HUES6 (cell line): ENCODE measurements around the gene NINJ2.

Experiments used
- H3K27ac ChIP-seq: 2 replicates; pipeline ENCODE4 v1.7.0; 2013; ENCODE audit warnings: low read depth, mild to moderate bottlenecking, low read length, inconsistent platforms
- H3K27me3 ChIP-seq: 2 replicates; pipeline ENCODE4 v1.6.1; 2013; ENCODE audit warnings: low read length; ENCODE audit not compliant: control insufficient read depth, insufficient read depth
- H3K36me3 ChIP-seq: 2 replicates; pipeline ENCODE4 v1.6.1; 2013; ENCODE audit warnings: low read length; ENCODE audit not compliant: control insufficient read depth, insufficient read depth
- H3K4me1 ChIP-seq: 2 replicates; pipeline ENCODE4 v1.6.1; 2013; ENCODE audit warnings: low read length; ENCODE audit not compliant: control insufficient read depth, insufficient read depth
- H3K4me3 ChIP-seq: 2 replicates; pipeline ENCODE4 v1.5.1; 2013; ENCODE audit warnings: low read depth, low read length
- H3K9ac ChIP-seq: one replicate; pipeline ENCODE4 v1.6.1; 2013; ENCODE audit warnings: mild to moderate bottlenecking, low read length
- H3K9me3 ChIP-seq: 2 replicates; pipeline ENCODE4 v1.6.1; 2013; ENCODE audit warnings: low read depth, low read length; ENCODE audit not compliant: control insufficient read depth, insufficient read depth

Gene NINJ2

DNA sequence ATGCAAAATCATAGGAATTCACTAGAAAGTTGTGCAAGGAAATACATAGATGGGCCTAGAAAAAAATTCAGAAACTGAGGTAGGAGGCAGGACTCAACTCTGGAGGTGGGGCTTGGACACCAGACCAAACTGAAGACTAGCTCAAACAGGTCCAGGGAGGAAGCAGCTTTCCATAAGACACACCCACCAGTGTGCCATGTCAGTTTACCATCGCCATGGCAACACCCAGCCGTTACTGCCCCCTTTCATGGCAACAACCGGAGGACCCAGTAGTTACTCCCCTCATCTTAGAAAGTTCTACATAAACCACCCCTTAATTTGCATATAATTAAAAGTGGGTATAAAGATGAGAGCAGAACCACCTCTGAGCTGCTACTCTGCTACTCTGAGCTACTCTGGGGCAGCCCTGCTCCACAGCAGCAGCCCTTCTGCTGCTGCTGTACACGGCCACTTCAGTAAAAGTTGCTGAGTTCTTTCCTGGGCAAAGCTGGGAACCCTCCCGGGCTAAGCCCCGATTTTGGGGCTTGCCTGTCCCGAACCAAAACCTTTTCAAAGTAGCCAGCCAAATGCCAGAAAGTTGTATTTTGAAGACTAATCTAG, 30.8 kb upstream of the NINJ2 start:
- H3K27me3 ChIP-seq = no peaks in the 10 kb centered on the region
- no peak overlapping the region for H3K27ac ChIP-seq
- no peak overlapping the region for H3K9ac ChIP-seq
- no peaks in the 10 kb centered on the region for H3K36me3 ChIP-seq
- peaks cover 27% of the 10 kb centered on the region for H3K9me3 ChIP-seq
- H3K4me3 ChIP-seq = no peak overlapping the region
- H3K4me1 ChIP-seq = peaks cover 7% of the 10 kb centered on the region; the same call in 1 of the 2 replicates

DNA sequence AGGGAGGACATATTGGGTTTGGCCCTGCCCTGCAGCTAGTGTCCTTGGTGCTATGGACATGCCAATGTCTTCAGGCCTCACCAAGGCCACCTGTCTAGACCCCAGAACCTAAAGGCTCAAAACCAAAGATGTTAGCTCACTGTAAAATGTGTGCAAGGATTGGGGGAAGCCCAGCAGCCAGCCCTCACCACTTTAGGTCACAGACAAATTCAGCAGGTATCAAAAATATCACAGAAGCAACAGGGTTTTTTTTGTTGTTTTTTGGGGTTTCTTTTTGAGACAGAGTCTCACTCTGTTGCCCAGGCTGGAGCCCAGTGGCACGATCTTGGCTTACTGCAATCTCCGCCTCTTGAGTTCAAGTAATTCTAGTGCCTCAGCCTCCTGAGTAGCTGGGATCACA, 29.0 kb upstream of the NINJ2 start:
- H3K27me3 ChIP-seq = no peaks in the 10 kb centered on the region
- H3K9me3 ChIP-seq = peaks cover 14% of the 10 kb centered on the region
- H3K9ac ChIP-seq = no peak overlapping the region
- H3K27ac ChIP-seq = no peak overlapping the region
- H3K4me3 ChIP-seq = no peak overlapping the region
- H3K4me1 ChIP-seq = peaks cover 7% of the 10 kb centered on the region; the same call in 1 of the 2 replicates
- no peaks in the 10 kb centered on the region for H3K36me3 ChIP-seq

DNA sequence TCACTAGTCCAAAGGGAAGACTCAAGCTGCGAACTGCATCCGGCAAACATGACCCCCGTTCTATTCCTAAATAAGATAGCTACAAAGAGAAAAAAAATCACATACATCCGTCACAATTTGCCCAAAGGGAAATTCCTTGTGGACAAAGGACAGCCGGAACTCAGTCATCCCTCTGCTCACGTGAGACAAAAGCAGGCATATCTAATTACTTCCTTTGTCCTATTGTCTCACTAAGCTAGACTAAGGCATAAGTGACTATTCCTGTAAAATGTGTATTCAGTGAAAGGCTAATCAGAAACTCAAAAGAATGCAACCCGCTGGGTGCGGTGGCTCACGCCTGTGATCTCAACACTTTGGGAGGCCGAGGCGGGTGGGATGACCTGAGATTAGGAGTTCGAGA, 27.2 kb upstream of the NINJ2 start:
- H3K9me3 ChIP-seq = peaks cover 10% of the 10 kb centered on the region
- H3K4me1 ChIP-seq = peaks cover 7% of the 10 kb centered on the region; the same call in 1 of the 2 replicates
- H3K36me3 ChIP-seq = no peaks in the 10 kb centered on the region
- no peak overlapping the region for H3K9ac ChIP-seq
- no peak overlapping the region for H3K4me3 ChIP-seq
- no peak overlapping the region for H3K27ac ChIP-seq
- H3K27me3 ChIP-seq = no peaks in the 10 kb centered on the region

DNA sequence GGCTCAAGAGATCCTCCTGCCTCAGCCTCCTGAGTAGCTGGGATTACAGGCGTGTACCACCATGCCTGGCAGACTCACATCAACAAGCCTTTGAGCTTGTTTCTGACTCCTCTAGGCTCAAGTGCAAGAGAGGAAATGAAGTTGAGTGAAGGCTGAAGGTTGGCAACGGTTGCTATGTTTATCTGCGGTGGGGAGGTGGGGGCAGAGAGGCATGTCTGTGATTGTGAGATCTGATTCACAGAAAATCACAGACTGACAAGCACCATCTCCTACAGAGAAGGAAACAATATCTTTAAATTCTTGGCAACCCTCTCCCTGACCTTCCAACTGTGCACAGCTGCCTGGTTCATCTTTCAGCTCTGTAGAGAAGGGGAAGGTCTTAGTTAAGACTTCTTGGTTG, 22.1 kb upstream of the NINJ2 start:
- Histone ChIP-seq H3K27me3 (no peaks in the 10 kb centered on the region), H3K9me3 (no peaks in the 10 kb centered on the region; the same call in 1 of the 2 replicates), H3K9ac (no peak overlapping the region), H3K4me1 (no peaks in the 10 kb centered on the region), H3K36me3 (no peaks in the 10 kb centered on the region), H3K4me3 (no peak overlapping the region), H3K27ac (no peak overlapping the region)

DNA sequence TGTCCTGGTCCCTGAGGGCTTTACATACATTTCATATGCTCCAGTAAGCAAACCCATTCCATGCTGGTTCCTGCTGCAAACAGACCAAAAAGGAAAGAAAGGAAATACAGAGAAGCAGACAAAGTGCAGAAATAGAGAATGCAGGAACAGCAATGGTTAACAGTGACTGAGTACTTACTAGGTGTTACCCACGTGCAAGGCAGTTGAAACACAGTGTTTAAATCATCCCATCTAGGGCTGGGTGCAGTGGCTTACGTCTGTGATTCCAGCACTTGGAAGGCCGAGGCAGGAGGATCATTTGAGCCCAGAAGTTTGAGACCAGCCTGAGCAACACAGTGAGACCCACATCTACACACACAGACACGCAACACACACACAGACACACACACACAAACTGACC, 21.2 kb upstream of the NINJ2 start:
- Histone ChIP-seq H3K4me1 (no peaks in the 10 kb centered on the region), H3K9ac (no peak overlapping the region), H3K4me3 (no peak overlapping the region)

DNA sequence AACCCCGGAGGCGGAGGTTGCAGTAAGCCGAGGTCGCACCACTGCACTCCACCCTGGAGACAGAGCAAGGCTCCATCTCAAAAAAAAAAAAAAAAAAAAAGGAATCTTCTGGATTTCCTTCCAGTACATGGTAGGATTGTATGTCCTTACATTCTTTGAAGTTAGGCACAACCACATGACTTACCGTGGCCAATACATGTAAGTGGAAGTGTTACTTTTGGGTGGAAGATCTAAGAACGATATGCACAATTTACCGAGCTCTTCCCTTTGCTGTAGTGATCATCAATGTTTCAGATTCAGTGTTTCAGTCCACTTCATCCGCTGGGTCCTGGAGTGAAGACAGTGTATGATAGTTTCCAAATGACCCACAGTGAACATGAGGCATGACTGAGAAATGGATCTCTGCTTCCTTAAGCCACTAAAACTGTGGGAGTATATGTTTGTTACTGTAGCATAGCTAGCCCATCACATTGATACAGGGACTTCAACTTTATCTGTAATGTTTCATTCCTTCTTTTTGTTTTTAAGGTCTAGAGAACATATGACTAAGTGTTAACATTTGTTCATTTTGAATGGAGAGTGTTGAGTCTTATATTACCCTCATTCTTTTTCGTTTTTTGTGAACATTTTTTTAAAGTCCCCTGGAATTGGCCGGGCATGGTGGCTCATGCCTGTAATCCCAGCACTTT, 18.5 kb upstream of the NINJ2 start:
- Histone ChIP-seq H3K36me3 (no peaks in the 10 kb centered on the region), H3K4me3 (no peak overlapping the region), H3K9ac (no peak overlapping the region), H3K27me3 (no peaks in the 10 kb centered on the region), H3K4me1 (no peaks in the 10 kb centered on the region), H3K27ac (no peak overlapping the region), H3K9me3 (no peaks in the 10 kb centered on the region)

More for the DNA sequence above, 21.2 kb upstream of the NINJ2 start:
- Histone ChIP-seq H3K36me3 (no peaks in the 10 kb centered on the region), H3K9me3 (no peaks in the 10 kb centered on the region), H3K27me3 (no peaks in the 10 kb centered on the region), H3K27ac (no peak overlapping the region)

DNA sequence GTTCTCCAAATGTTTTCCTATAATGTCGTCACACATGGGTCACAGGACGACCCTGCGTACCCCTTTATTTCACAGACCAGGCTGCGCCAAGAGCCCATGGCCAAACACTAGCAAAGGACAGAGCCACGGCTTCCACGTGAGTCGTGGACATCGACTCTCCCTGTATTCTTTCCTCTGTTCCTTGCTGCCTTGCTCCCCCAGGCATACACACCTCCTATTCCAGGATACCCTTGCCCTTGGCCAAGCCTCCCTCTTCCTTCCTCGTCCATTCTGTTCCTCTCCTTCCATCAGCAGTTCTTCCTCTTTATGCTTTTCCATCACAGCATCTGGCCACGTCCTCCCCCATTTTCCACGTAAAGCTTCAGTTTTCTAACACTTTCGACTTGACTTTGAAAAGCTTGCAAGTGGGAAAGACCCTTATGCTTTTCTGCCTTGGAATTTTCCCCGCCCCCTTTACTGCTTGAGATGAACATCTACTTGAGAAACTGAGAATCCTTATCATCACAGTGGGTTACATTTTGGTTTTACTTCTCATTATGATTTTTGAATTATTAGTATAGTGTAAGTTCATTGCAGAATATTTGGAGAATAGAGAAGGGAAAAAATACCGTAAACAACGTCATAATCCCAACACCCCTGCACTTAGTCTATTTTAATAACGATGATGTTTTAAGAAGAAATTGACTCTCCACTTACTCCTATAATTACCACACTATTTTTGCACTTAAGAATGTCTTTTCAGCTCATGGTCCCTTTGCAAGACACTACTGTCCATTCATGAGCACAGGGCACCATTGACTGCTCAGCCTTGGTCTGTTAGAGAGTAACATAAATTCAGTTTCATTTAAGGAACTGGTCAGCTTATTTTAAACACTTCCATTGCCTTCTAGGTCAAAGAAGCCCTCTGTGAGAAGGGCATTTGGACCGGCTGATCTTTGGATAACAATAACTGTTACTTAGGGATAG, 15.8 kb upstream of the NINJ2 start:
- Histone ChIP-seq H3K4me3 (no peak overlapping the region), H3K36me3 (no peaks in the 10 kb centered on the region), H3K27me3 (no peaks in the 10 kb centered on the region), H3K9me3 (no peaks in the 10 kb centered on the region), H3K9ac (no peak overlapping the region), H3K27ac (no peak overlapping the region), H3K4me1 (no peaks in the 10 kb centered on the region)

DNA sequence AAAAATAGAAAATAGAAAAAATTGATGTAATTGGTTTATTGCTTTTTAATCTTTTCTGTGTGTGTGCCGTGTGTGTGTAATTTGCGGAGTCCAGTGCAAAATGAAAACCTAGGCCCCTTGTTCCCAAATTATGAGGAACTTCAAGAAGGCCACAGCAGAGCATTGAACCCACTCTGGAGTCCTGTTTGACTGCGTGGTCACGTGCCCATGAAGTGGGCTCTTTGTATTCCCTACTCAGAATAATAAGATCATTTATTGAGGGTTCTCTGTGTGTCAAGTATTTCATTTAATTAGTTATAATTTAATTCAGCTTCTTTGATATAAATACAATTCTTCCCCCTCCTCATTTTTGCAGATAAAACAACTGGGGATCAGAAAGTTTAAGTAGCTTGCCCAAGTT, 12.3 kb upstream of the NINJ2 start:
- H3K36me3 ChIP-seq = no peaks in the 10 kb centered on the region
- no peaks in the 10 kb centered on the region for H3K9me3 ChIP-seq
- no peaks in the 10 kb centered on the region for H3K4me1 ChIP-seq
- H3K27me3 ChIP-seq = no peaks in the 10 kb centered on the region
- H3K9ac ChIP-seq = no peak overlapping the region
- H3K4me3 ChIP-seq = no peak overlapping the region
- no peak overlapping the region for H3K27ac ChIP-seq

DNA sequence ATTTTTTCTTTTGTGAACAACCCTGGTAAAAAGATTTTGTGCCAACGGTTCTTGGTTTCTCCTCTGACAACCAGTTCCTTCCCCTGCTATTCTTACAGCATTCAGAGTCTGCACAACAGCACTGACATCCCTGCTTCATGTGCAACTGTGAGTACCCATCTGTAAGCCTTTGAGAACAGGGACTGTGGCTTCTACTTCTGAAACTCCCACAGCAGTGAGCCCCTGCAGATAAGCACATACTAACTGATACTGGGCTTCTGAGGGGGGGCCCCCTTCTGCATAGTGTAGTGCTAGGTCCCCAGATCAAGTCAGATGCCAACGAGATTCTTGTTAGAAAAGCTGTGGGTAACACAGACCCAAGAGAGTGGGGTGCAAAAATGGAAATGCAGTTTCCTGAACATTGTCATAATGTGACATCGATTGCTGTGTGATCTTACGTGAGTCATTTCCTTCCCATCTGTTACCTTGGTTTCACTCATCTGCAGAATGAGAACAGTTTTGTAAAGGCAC, 11.1 kb upstream of the NINJ2 start:
- Histone ChIP-seq H3K4me1 (no peaks in the 10 kb centered on the region), H3K27me3 (no peaks in the 10 kb centered on the region), H3K9me3 (no peaks in the 10 kb centered on the region), H3K36me3 (no peaks in the 10 kb centered on the region), H3K27ac (no peak overlapping the region), H3K4me3 (no peak overlapping the region), H3K9ac (no peak overlapping the region)

DNA sequence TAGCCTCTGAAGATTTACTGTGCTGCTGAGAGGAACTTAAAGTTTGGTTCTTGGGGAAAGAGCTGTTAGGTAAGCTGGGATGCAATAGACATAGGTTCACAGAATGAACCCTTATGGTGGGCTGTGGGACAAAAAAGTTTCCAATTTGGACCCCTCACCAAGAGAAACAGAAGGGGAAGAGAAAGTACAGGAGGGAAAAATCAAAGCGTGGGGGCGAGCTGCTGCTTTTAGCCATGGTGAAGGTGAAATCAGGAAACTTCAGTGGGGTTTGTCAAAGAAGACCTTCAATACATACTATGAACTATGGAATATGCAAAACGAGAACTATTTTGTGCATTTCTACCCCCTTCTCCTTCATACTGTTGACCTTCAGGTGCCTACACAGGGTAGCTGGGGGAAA, 10.6 kb upstream of the NINJ2 start:
- no peak overlapping the region for H3K4me3 ChIP-seq
- no peaks in the 10 kb centered on the region for H3K27me3 ChIP-seq
- no peak overlapping the region for H3K27ac ChIP-seq
- no peaks in the 10 kb centered on the region for H3K36me3 ChIP-seq
- H3K9me3 ChIP-seq = no peaks in the 10 kb centered on the region
- no peaks in the 10 kb centered on the region for H3K4me1 ChIP-seq
- no peak overlapping the region for H3K9ac ChIP-seq

DNA sequence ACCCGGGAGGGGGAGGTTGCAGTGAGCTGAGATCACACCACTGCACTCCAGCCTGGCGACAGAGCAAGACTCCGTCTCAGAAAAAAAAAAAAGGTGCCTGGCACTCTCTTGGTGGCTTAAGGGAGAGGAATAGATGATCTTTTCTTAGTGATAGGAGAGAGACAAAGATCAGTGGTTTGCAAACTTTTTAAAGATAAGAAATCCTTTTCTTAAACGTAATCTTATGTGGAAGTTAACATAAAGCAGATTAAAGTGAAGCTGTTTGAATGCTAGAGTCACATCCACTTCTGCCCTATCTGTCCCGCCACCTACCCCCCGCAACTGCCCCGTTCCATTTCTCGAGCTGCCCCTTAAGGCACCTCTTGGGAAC, 6.3 kb upstream of the NINJ2 start:
- no peak overlapping the region for H3K27ac ChIP-seq
- H3K9me3 ChIP-seq = no peaks in the 10 kb centered on the region
- H3K27me3 ChIP-seq = no peaks in the 10 kb centered on the region
- H3K36me3 ChIP-seq = no peaks in the 10 kb centered on the region
- H3K4me1 ChIP-seq = peaks cover 19% of the 10 kb centered on the region
- no peak overlapping the region for H3K9ac ChIP-seq
- no peak overlapping the region for H3K4me3 ChIP-seq
